Hematopoietic multipotent progenitor cell treated with erythropoietin and hydrocortisone succinate and interleukin-3 and kit ligand, for 17 days (in vitro differentiated cells): Measurements from ENCODE around the gene EPB41L3.
"Not testable (repeated sequence)": the region's sequence is repeated elsewhere in the genome, so short reads cannot be mapped to it uniquely, and the experiment has no call there.

ENCODE experiments used
- DNase-seq: peaks from one replicate; pipeline ENCODE4 v3.0.0-alpha.2; 2015; ENCODE audit warnings: low spot score

Gene EPB41L3

GRCh38 chr18:5543773-5544389, at the start of gene EPB41L3:
EPB41L3 (minus strand) TSS chr18:5543997; CDS start chr18:5489183, 54,814 bp downstream.
- DNase-seq, result no peak

GRCh38 chr18:5588529-5588928, 44.7 kb upstream of the EPB41L3 start:
- no peak for DNase-seq

- DNase-seq, result no peak
Observed at GRCh38 chr18:5585653-5586052, 41.9 kb upstream of the EPB41L3 start.

GRCh38 chr18:5584746-5585417, 41.1 kb upstream of the EPB41L3 start:
- DNase-seq, result no peak

- DNase-seq, result no peak
Observed at GRCh38 chr18:5582849-5583681, 39.3 kb upstream of the EPB41L3 start.

GRCh38 chr18:5582076-5582475, 38.3 kb upstream of the EPB41L3 start:
- DNase-seq, result no peak

GRCh38 chr18:5574843-5575242, 31.0 kb upstream of the EPB41L3 start:
- no peak for DNase-seq

- no peak for DNase-seq
Observed at GRCh38 chr18:5571666-5572065, 27.9 kb upstream of the EPB41L3 start.

GRCh38 chr18:5570613-5571012, 26.8 kb upstream of the EPB41L3 start:
- DNase-seq, result not testable (repeated sequence)

GRCh38 chr18:5568416-5568815, 24.6 kb upstream of the EPB41L3 start:
- DNase-seq, result no peak

GRCh38 chr18:5558851-5559250, 15.1 kb upstream of the EPB41L3 start:
- no peak for DNase-seq

- DNase-seq, result no peak
Observed at GRCh38 chr18:5556310-5556974, 12.6 kb upstream of the EPB41L3 start.

GRCh38 chr18:5554629-5555028, 10.8 kb upstream of the EPB41L3 start:
- DNase-seq, result no peak

GRCh38 chr18:5546660-5547059, 2.9 kb upstream of the EPB41L3 start:
- no peak for DNase-seq

- DNase-seq, result no peak
Observed at GRCh38 chr18:5543036-5543680, 639 bp downstream of the EPB41L3 start.

- no peak for DNase-seq
Observed at GRCh38 chr18:5542515-5543035, 1.2 kb downstream of the EPB41L3 start.

- no peak for DNase-seq
Observed at GRCh38 chr18:5541644-5542043, 2.2 kb downstream of the EPB41L3 start.

GRCh38 chr18:5539391-5539790, 4.4 kb downstream of the EPB41L3 start:
- no peak for DNase-seq

- no peak for DNase-seq
Observed at GRCh38 chr18:5538544-5538943, 5.3 kb downstream of the EPB41L3 start.

GRCh38 chr18:5537860-5538259, 5.9 kb downstream of the EPB41L3 start:
- no peak for DNase-seq

GRCh38 chr18:5534845-5535244, 9.0 kb downstream of the EPB41L3 start:
- no peak for DNase-seq

- DNase-seq, result no peak
Observed at GRCh38 chr18:5532066-5532465, 11.7 kb downstream of the EPB41L3 start.
